ENCODE data around the gene CCSER1.
"Not testable (repeated sequence)": the region's sequence is repeated elsewhere in the genome, so short reads cannot be mapped to it uniquely, and the experiment has no call there.

Gene CCSER1

GRCh38 chr4:90888571-90888970 lies 761.4 kb downstream of the CCSER1 start:
- H2BK15ac ChIP-seq (ENCODE audit: low read length): no peak overlapping the region

GRCh38 chr4:90889171-90889570 lies 762.0 kb downstream of the CCSER1 start:
- Histone ChIP-seq H3K18ac (ENCODE audit: low read length) (no peak overlapping the region), H2BK15ac (ENCODE audit: low read length) (no peak overlapping the region), H3K27me3 (ENCODE audit: control insufficient read depth in 3 of 3, insufficient read depth in 3 of 3, low read depth in 1 of 3, low read length in 3 of 3) (no peaks in the 10 kb centered on the region), H3K23ac (ENCODE audit: low read depth, low read length, poor library complexity) (no peak overlapping the region), H3K79me1 (ENCODE audit: low read depth, low read length) (no peaks in the 10 kb centered on the region), H4K8ac (ENCODE audit: low read depth, low read length) (no peak overlapping the region), H2AFZ (ENCODE audit: low read length) (no peak overlapping the region), H2AK5ac (ENCODE audit: low read depth, low read length) (no peak overlapping the region), H2BK5ac (ENCODE audit: low read length) (no peak overlapping the region), H3K4me3 (ENCODE audit: low read length in 2 of 2) (no peak overlapping the region), H3K4me2 (ENCODE audit: insufficient read depth, low read length, poor library complexity, severe bottlenecking) (no peak overlapping the region), H3K9me3 (replicated peaks in 1 of 2; ENCODE audit: control insufficient read depth in 2 of 2, insufficient read depth in 1 of 2, low read depth in 1 of 2, low read length in 2 of 2) (no peaks in the 10 kb centered on the region), H3K14ac (ENCODE audit: low read length) (no peak overlapping the region), H4K91ac (ENCODE audit: low read depth, low read length, poor library complexity) (no peak overlapping the region), H3K4ac (ENCODE audit: low read length) (no peak overlapping the region), H2BK12ac (ENCODE audit: low read length) (no peak overlapping the region), H3K27ac (replicated peaks; ENCODE audit: low read length) (no peak overlapping the region), H3K9ac (ENCODE audit: low read depth, low read length, poor library complexity) (no peak overlapping the region), H3K36me3 (replicated peaks in 1 of 2; ENCODE audit: control insufficient read depth in 2 of 2, insufficient read depth in 2 of 2, low read length in 2 of 2) (no peaks in the 10 kb centered on the region), H2BK120ac (ENCODE audit: low read depth, low read length) (no peak overlapping the region), H3K4me1 (ENCODE audit: control insufficient read depth in 2 of 2, insufficient read depth in 1 of 2, low read depth in 1 of 2, low read length in 2 of 2) (no peaks in the 10 kb centered on the region)
- no CpG with 5 or more reads among the region's 2 CpGs for WGBS, 2 donors (ENCODE audit: extremely low coverage in 2 of 2, insufficient read length in 2 of 2, insufficient replicate concordance in 1 of 2)
- no peak for DNase-seq (ENCODE audit: low spot score)

More at GRCh38 chr4:90888571-90888970, 761.4 kb downstream of the CCSER1 start:
- Histone ChIP-seq H3K36me3 (replicated peaks in 1 of 2; ENCODE audit: control insufficient read depth in 2 of 2, insufficient read depth in 2 of 2, low read length in 2 of 2) (no peaks in the 10 kb centered on the region), H3K18ac (ENCODE audit: low read length) (no peak overlapping the region), H3K14ac (ENCODE audit: low read length) (no peak overlapping the region), H3K4ac (ENCODE audit: low read length) (no peak overlapping the region), H2AK5ac (ENCODE audit: low read depth, low read length) (no peak overlapping the region), H2BK120ac (ENCODE audit: low read depth, low read length) (no peak overlapping the region), H3K9me3 (replicated peaks in 1 of 2; ENCODE audit: control insufficient read depth in 2 of 2, insufficient read depth in 1 of 2, low read depth in 1 of 2, low read length in 2 of 2) (no peaks in the 10 kb centered on the region), H2AFZ (ENCODE audit: low read length) (no peak overlapping the region), H3K9ac (ENCODE audit: low read depth, low read length, poor library complexity) (no peak overlapping the region), H3K4me2 (ENCODE audit: insufficient read depth, low read length, poor library complexity, severe bottlenecking) (no peak overlapping the region), H3K4me1 (ENCODE audit: control insufficient read depth in 2 of 2, insufficient read depth in 1 of 2, low read depth in 1 of 2, low read length in 2 of 2) (no peaks in the 10 kb centered on the region), H3K23ac (ENCODE audit: low read depth, low read length, poor library complexity) (no peak overlapping the region), H4K91ac (ENCODE audit: low read depth, low read length, poor library complexity) (no peak overlapping the region), H3K27me3 (ENCODE audit: control insufficient read depth in 3 of 3, insufficient read depth in 3 of 3, low read depth in 1 of 3, low read length in 3 of 3) (no peaks in the 10 kb centered on the region), H3K27ac (replicated peaks; ENCODE audit: low read length) (no peak overlapping the region), H2BK5ac (ENCODE audit: low read length) (no peak overlapping the region), H2BK12ac (ENCODE audit: low read length) (no peak overlapping the region), H3K79me1 (ENCODE audit: low read depth, low read length) (no peaks in the 10 kb centered on the region), H4K8ac (ENCODE audit: low read depth, low read length) (no peak overlapping the region), H3K4me3 (ENCODE audit: low read length in 2 of 2) (no peak overlapping the region)
- no CpG with 5 or more reads among the region's 2 CpGs for WGBS, 2 donors (ENCODE audit: extremely low coverage in 2 of 2, insufficient read length in 2 of 2, insufficient replicate concordance in 1 of 2)
- DNase-seq (ENCODE audit: low spot score): no peak

- H3K4me3 ChIP-seq (ENCODE audit: low read length in 2 of 2); H3K4me1 ChIP-seq (ENCODE audit: control insufficient read depth in 2 of 2, insufficient read depth in 1 of 2, low read depth in 1 of 2, low read length in 2 of 2); H3K27me3 ChIP-seq (ENCODE audit: control insufficient read depth in 3 of 3, insufficient read depth in 3 of 3, low read depth in 1 of 3, low read length in 3 of 3); DNase-seq (ENCODE audit: low spot score); H3K4me2 ChIP-seq (ENCODE audit: insufficient read depth, low read length, poor library complexity, severe bottlenecking); H2AK5ac ChIP-seq (ENCODE audit: low read depth, low read length); H4K91ac ChIP-seq (ENCODE audit: low read depth, low read length, poor library complexity); H2BK15ac ChIP-seq (ENCODE audit: low read length); H3K9ac ChIP-seq (ENCODE audit: low read depth, low read length, poor library complexity); H2BK12ac ChIP-seq (ENCODE audit: low read length); H3K36me3 ChIP-seq (replicated peaks in 1 of 2; ENCODE audit: control insufficient read depth in 2 of 2, insufficient read depth in 2 of 2, low read length in 2 of 2); H3K9me3 ChIP-seq (replicated peaks in 1 of 2; ENCODE audit: control insufficient read depth in 2 of 2, insufficient read depth in 1 of 2, low read depth in 1 of 2, low read length in 2 of 2); H3K18ac ChIP-seq (ENCODE audit: low read length); H2BK5ac ChIP-seq (ENCODE audit: low read length); H3K4ac ChIP-seq (ENCODE audit: low read length); H2AFZ ChIP-seq (ENCODE audit: low read length); H2BK120ac ChIP-seq (ENCODE audit: low read depth, low read length); H3K14ac ChIP-seq (ENCODE audit: low read length); H3K79me1 ChIP-seq (ENCODE audit: low read depth, low read length); H3K27ac ChIP-seq (replicated peaks; ENCODE audit: low read length); H4K8ac ChIP-seq (ENCODE audit: low read depth, low read length); H3K23ac ChIP-seq (ENCODE audit: low read depth, low read length, poor library complexity): not testable (repeated sequence)
- WGBS, 2 donors (ENCODE audit: extremely low coverage in 2 of 2, insufficient read length in 2 of 2, insufficient replicate concordance in 1 of 2): no CpG with 5 or more reads among the region's 1 CpG
These were observed 776.2 kb downstream of the CCSER1 start for GRCh38 chr4:90903413-90903812.

GRCh38 chr4:90904021-90904420 lies 776.8 kb downstream of the CCSER1 start:
- no peak for DNase-seq (ENCODE audit: low spot score)
- H4K91ac ChIP-seq (ENCODE audit: low read depth, low read length, poor library complexity): no peak overlapping the region
- no peak overlapping the region for H3K14ac ChIP-seq (ENCODE audit: low read length)
- H3K9me3 ChIP-seq (replicated peaks in 1 of 2; ENCODE audit: control insufficient read depth in 2 of 2, insufficient read depth in 1 of 2, low read depth in 1 of 2, low read length in 2 of 2): no peaks in the 10 kb centered on the region
- no CpG with 5 or more reads among the region's 1 CpG for WGBS, 2 donors (ENCODE audit: extremely low coverage in 2 of 2, insufficient read length in 2 of 2, insufficient replicate concordance in 1 of 2)
- no peak overlapping the region for H3K9ac ChIP-seq (ENCODE audit: low read depth, low read length, poor library complexity)
- H3K27me3 ChIP-seq (ENCODE audit: control insufficient read depth in 3 of 3, insufficient read depth in 3 of 3, low read depth in 1 of 3, low read length in 3 of 3): no peaks in the 10 kb centered on the region
- no peak overlapping the region for H3K4ac ChIP-seq (ENCODE audit: low read length)
- no peak overlapping the region for H3K23ac ChIP-seq (ENCODE audit: low read depth, low read length, poor library complexity)
- H2AFZ ChIP-seq (ENCODE audit: low read length): no peak overlapping the region
- H3K36me3 ChIP-seq (replicated peaks in 1 of 2; ENCODE audit: control insufficient read depth in 2 of 2, insufficient read depth in 2 of 2, low read length in 2 of 2): no peaks in the 10 kb centered on the region
- H2BK15ac ChIP-seq (ENCODE audit: low read length): no peak overlapping the region
- H2AK5ac ChIP-seq (ENCODE audit: low read depth, low read length): no peak overlapping the region
- no peak overlapping the region for H2BK12ac ChIP-seq (ENCODE audit: low read length)
- H2BK120ac ChIP-seq (ENCODE audit: low read depth, low read length): no peak overlapping the region
- no peak overlapping the region for H3K4me2 ChIP-seq (ENCODE audit: insufficient read depth, low read length, poor library complexity, severe bottlenecking)
- H2BK5ac ChIP-seq (ENCODE audit: low read length): no peak overlapping the region
- H3K27ac ChIP-seq (replicated peaks; ENCODE audit: low read length): no peak overlapping the region
- H3K79me1 ChIP-seq (ENCODE audit: low read depth, low read length): no peaks in the 10 kb centered on the region
- H3K4me1 ChIP-seq (ENCODE audit: control insufficient read depth in 2 of 2, insufficient read depth in 1 of 2, low read depth in 1 of 2, low read length in 2 of 2): no peaks in the 10 kb centered on the region
- H4K8ac ChIP-seq (ENCODE audit: low read depth, low read length): no peak overlapping the region
- H3K4me3 ChIP-seq (ENCODE audit: low read length in 2 of 2): no peak overlapping the region
- H3K18ac ChIP-seq (ENCODE audit: low read length): no peak overlapping the region
